Neural progenitor cell (in vitro differentiated cells): ENCODE data around the gene EAPP. TPM values are rescaled to one million over a fixed set of nuclear protein-coding genes. Genes with fewer than 3 reads are reported as not detected.

Source experiments
- DNase-seq: peaks from one replicate; pipeline ENCODE4 v3.0.0-alpha.2; 2016; ENCODE audit warnings: low spot score
- H2AFZ ChIP-seq: fragments of 200-600 bp; sonication (generic); replicated peaks from 2 replicates; pipeline ENCODE4 v1.6.1; 2016; ENCODE audit warnings: antibody characterized with exemption
- H3F3A ChIP-seq: fragments of 200-600 bp; sonication (generic); 2 replicates; pipeline ENCODE4 v1.6.1; 2016; ENCODE audit warnings: antibody characterized with exemption, low read depth
- H3K27ac ChIP-seq: fragments of 200-600 bp; sonication (generic); 2 replicates; pipeline ENCODE4 v1.5.1; 2016; ENCODE audit warnings: mild to moderate bottlenecking
- H3K27me3 ChIP-seq: fragments of 200-600 bp; sonication (generic); 2 replicates; pipeline ENCODE4 v1.6.1; 2016; ENCODE audit warnings: mild to moderate bottlenecking, moderate library complexity
- H3K36me3 ChIP-seq: fragments of 200-600 bp; sonication (generic); 2 replicates; pipeline ENCODE4 v1.5.1; 2016
- H3K4me1 ChIP-seq: fragments of 200-600 bp; sonication (generic); 2 replicates; pipeline ENCODE4 v1.6.1; 2016; ENCODE audit warnings: mixed run types
- H3K4me2 ChIP-seq: fragments of 200-600 bp; sonication (generic); 2 replicates; pipeline ENCODE4 v1.6.1; 2016
- H3K4me3 ChIP-seq: fragments of 200-600 bp; sonication (generic); 2 replicates; pipeline ENCODE4 v1.5.1; 2016
- H3K79me2 ChIP-seq: fragments of 200-600 bp; sonication (generic); 2 replicates; pipeline ENCODE4 v1.6.1; 2016; ENCODE audit warnings: low read depth
- H3K9ac ChIP-seq: fragments of 200-600 bp; sonication (generic); 2 replicates; pipeline ENCODE4 v1.6.1; 2016
- H3K9me3 ChIP-seq: fragments of 200-600 bp; sonication (generic); 2 replicates; pipeline ENCODE4 v1.5.1; 2016; ENCODE audit warnings: low read depth
- H4K20me1 ChIP-seq: fragments of 200-600 bp; sonication (generic); 2 replicates; pipeline ENCODE4 v1.6.1; 2016; ENCODE audit warnings: low read depth
- H3K27ac Mint-ChIP-seq: 3 replicates; pipeline ENCODE4 v1.8.0; 2021; ENCODE audit warnings: mixed read lengths
- H3K27me3 Mint-ChIP-seq: 2 replicates; pipeline ENCODE4 v1.8.0; 2022; ENCODE audit warnings: low read depth, mild to moderate bottlenecking, inconsistent platforms, moderate library complexity, mixed read lengths; ENCODE audit not compliant: insufficient read depth
- H3K36me3 Mint-ChIP-seq: 3 replicates; pipeline ENCODE4 v1.8.0; 2021; ENCODE audit warnings: mixed read lengths
- H3K4me1 Mint-ChIP-seq: 3 replicates; pipeline ENCODE4 v1.8.0; 2021; ENCODE audit warnings: mixed read lengths
- H3K4me3 Mint-ChIP-seq: 3 replicates; pipeline ENCODE4 v1.8.0; 2021; ENCODE audit warnings: mild to moderate bottlenecking, moderate library complexity, mixed read lengths
- H3K9me3 Mint-ChIP-seq: 3 replicates; pipeline ENCODE4 v1.8.0; 2020; ENCODE audit warnings: mixed read lengths
- EZH2 ChIP-seq: fragments of 200-600 bp; sonication (generic); IDR thresholded peaks from 2 replicates; pipeline ENCODE4 v1.6.1; 2017; ENCODE audit warnings: antibody characterized with exemption, mild to moderate bottlenecking, moderate library complexity
- EZH2phosphoT487 ChIP-seq: fragments of 200-600 bp; sonication (generic); IDR thresholded peaks from 2 replicates; pipeline ENCODE4 v1.6.1; 2017; ENCODE audit warnings: antibody characterized with exemption
- total RNA-seq: library from RNA; depleted of rRNA; stranded (reverse); fragments of >200 nt; gene quantifications from 2 replicates; pipeline ENCODE4 v1.2.3, GENCODE V29; 2015; ENCODE audit warnings: low replicate concordance
- TF ChIP-seq, protein P1 (sequence below): fragments of 200-600 bp; sonication (generic); IDR thresholded peaks from 2 replicates; pipeline ENCODE4 v1.5.1; 2017; ENCODE audit warnings: antibody characterized with exemption, mild to moderate bottlenecking

The EAPP gene
- total RNA-seq, 1 donor from 2014 or later = 79.6 TPM

GRCh38 chr14:34580381-34580780 lies 40.9 kb upstream of the EAPP start:
- no peaks in the 10 kb centered on the region for H3K9me3 Mint-ChIP-seq
- H3K4me3 ChIP-seq = no peak overlapping the region
- H3K4me1 Mint-ChIP-seq = no peaks in the 10 kb centered on the region
- peaks cover 14% of the 10 kb centered on the region for H3K36me3 ChIP-seq
- H2AFZ ChIP-seq = no peak overlapping the region
- no peaks in the 10 kb centered on the region for H3K79me2 ChIP-seq
- no peak overlapping the region for H3K4me3 Mint-ChIP-seq
- H3K27me3 ChIP-seq = no peaks in the 10 kb centered on the region
- H3K27me3 Mint-ChIP-seq = no peaks in the 10 kb centered on the region
- H3K9me3 ChIP-seq = no peaks in the 10 kb centered on the region
- no peaks in the 10 kb centered on the region for H3K4me1 ChIP-seq
- H3K27ac ChIP-seq = no peak overlapping the region
- DNase-seq = no peak
- no peak overlapping the region for H3K9ac ChIP-seq
- H4K20me1 ChIP-seq = no peaks in the 10 kb centered on the region
- TF ChIP-seq EZH2 (no peak), EZH2phosphoT487 (no peak)
- TF ChIP-seq, protein P1, sequence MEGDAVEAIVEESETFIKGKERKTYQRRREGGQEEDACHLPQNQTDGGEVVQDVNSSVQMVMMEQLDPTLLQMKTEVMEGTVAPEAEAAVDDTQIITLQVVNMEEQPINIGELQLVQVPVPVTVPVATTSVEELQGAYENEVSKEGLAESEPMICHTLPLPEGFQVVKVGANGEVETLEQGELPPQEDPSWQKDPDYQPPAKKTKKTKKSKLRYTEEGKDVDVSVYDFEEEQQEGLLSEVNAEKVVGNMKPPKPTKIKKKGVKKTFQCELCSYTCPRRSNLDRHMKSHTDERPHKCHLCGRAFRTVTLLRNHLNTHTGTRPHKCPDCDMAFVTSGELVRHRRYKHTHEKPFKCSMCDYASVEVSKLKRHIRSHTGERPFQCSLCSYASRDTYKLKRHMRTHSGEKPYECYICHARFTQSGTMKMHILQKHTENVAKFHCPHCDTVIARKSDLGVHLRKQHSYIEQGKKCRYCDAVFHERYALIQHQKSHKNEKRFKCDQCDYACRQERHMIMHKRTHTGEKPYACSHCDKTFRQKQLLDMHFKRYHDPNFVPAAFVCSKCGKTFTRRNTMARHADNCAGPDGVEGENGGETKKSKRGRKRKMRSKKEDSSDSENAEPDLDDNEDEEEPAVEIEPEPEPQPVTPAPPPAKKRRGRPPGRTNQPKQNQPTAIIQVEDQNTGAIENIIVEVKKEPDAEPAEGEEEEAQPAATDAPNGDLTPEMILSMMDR = no peak
- H3K36me3 Mint-ChIP-seq = peaks cover 25% of the 10 kb centered on the region
- H3K4me2 ChIP-seq = no peak overlapping the region
- no peaks in the 10 kb centered on the region for H3F3A ChIP-seq
- no peak overlapping the region for H3K27ac Mint-ChIP-seq

DNA sequence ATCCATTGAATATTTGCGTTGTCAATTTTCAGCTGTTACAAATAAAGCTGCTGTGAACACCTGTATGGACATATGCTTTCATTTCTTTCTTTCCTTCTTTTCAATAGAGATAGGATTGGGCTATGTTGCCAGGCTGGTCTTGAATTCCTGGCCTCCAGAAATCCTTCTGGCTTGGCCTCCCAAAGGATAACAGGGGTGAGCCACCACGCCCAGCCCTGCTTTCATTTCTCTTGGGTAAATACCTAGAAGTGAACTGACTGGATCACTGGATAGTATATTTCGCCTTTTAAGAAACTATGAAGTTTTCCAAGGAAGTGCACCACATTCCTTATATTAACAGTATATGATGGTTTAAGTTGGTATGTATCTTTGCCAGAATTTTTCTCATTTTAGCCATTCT lies 32.3 kb upstream of the EAPP start:
- Mint-ChIP-seq H3K27ac (no peak overlapping the region), H3K9me3 (no peaks in the 10 kb centered on the region), H3K27me3 (no peaks in the 10 kb centered on the region), H3K36me3 (peaks cover 8% of the 10 kb centered on the region), H3K4me1 (no peaks in the 10 kb centered on the region), H3K4me3 (no peak overlapping the region)
- no peak for DNase-seq
- no peak overlapping the region for H3K4me3 ChIP-seq
- no peaks in the 10 kb centered on the region for H4K20me1 ChIP-seq
- H3K27me3 ChIP-seq = no peaks in the 10 kb centered on the region
- H3F3A ChIP-seq = no peaks in the 10 kb centered on the region
- H2AFZ ChIP-seq = no peak overlapping the region
- H3K4me2 ChIP-seq = no peak overlapping the region
- H3K9ac ChIP-seq = no peak overlapping the region
- no peaks in the 10 kb centered on the region for H3K9me3 ChIP-seq
- no peak overlapping the region for H3K27ac ChIP-seq
- H3K36me3 ChIP-seq = peaks cover 11% of the 10 kb centered on the region
- H3K4me1 ChIP-seq = no peaks in the 10 kb centered on the region
- no peak for TF ChIP-seq EZH2
- TF ChIP-seq, protein P1 = no peak
- TF ChIP-seq EZH2phosphoT487 = no peak
- H3K79me2 ChIP-seq = no peaks in the 10 kb centered on the region

- peaks cover 11% of the 10 kb centered on the region for H3K36me3 ChIP-seq
- no peaks in the 10 kb centered on the region for H4K20me1 ChIP-seq
- H3K9me3 ChIP-seq = no peaks in the 10 kb centered on the region
- H3K27ac ChIP-seq = no peak overlapping the region
- H3K9ac ChIP-seq = no peak overlapping the region
- Mint-ChIP-seq H3K4me3 (no peak overlapping the region), H3K27ac (no peak overlapping the region), H3K36me3 (peaks cover 7% of the 10 kb centered on the region), H3K27me3 (peaks cover 2% of the 10 kb centered on the region), H3K4me1 (no peaks in the 10 kb centered on the region), H3K9me3 (no peaks in the 10 kb centered on the region)
- H3F3A ChIP-seq = no peaks in the 10 kb centered on the region
- H3K79me2 ChIP-seq = no peaks in the 10 kb centered on the region
- DNase-seq = no peak
- H3K4me2 ChIP-seq = no peak overlapping the region
- H2AFZ ChIP-seq = no peak overlapping the region
- no peaks in the 10 kb centered on the region for H3K27me3 ChIP-seq
- no peak overlapping the region for H3K4me3 ChIP-seq
- TF ChIP-seq, protein P1 = no peak
- TF ChIP-seq EZH2 (no peak), EZH2phosphoT487 (no peak)
- H3K4me1 ChIP-seq = no peaks in the 10 kb centered on the region
Observed at GRCh38 chr14:34569750-34570149, 30.2 kb upstream of the EAPP start.
